ENCODE results near the gene OBP2A. TPM values are rescaled to one million over a fixed set of nuclear protein-coding genes. Genes with fewer than 3 reads are reported as not detected.
"Not testable (repeated sequence)": the region's sequence is repeated elsewhere in the genome, so short reads cannot be mapped to it uniquely, and the experiment has no call there.

The OBP2A gene
- total RNA-seq, 5 donors from 2014 or later (not counting 1 experiment from before 2014, with no cell fraction given) = not detected

DNA sequence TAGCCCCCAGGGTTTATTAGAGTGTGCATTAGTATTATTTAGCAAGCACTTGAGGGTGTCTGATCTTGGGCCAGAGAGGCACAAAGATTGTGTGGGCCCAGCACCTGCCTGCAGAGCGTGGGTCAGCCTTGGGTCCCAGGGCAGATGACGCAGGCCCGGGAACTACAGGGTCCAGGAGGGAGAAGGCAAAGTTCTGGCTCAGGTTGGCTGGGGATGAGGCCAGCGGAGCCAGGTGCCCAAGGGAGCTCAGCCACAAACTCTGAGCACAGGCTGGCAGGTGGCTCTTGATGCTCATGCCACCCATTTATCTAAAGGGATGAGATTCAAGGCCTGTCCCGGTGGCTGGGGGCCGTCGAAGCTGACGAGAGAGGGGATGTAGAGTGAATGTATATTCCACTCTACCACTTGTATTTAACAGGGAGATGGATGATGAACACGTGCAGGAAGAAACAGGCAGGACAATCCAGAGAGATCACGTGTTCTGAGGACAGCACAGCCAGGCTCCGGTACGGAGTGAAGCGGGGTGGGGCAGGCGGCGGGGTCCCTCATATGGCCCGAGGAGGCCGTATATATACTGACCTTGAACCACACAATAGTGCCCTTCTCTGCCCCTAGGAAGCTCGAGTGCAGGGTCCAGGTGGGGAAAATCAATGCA is 818 bp upstream of the OBP2A start:
- peaks cover 9 to 20% of the 10 kb centered on the region in 2 donors for H3K27me3 Mint-ChIP-seq
- Histone ChIP-seq H3K9me3 (no peaks in the 10 kb centered on the region), H3K4me1 (ENCODE audit: control insufficient read depth in 1 of 2, extremely low read depth in 1 of 2, insufficient read depth in 2 of 2, low read length in 2 of 2) (no peaks in the 10 kb centered on the region), H3K4me3 (ENCODE audit: control insufficient read depth in 1 of 2, extremely low read depth in 1 of 2, low read length in 1 of 2) (no peak overlapping the region), H3K27me3 (replicated peaks in 1 of 2; ENCODE audit: control insufficient read depth in 2 of 2, extremely low read depth in 1 of 2, insufficient read depth in 2 of 2, low read length in 1 of 2) (peaks cover 0 to 19% of the 10 kb centered on the region in 2 experiments), H3K36me3 (ENCODE audit: control insufficient read depth in 2 of 2, extremely low read depth in 1 of 2, insufficient read depth in 1 of 2, low read length in 1 of 2) (no peaks in the 10 kb centered on the region), H3K27ac (ENCODE audit: low read length) (no peak overlapping the region)
- ChIA-PET POLR2A (no interaction called here), CTCF (no interaction called here)
- H3K4me1 Mint-ChIP-seq = no peaks in the 10 kb centered on the region
- no peak for ATAC-seq (replicated peaks in 1 of 4)
- 86% methylated on average over 3 of the region's 18 CpGs for WGBS (ENCODE audit: insufficient coverage)
- no peak for DNase-seq
- H3K27ac Mint-ChIP-seq = no peak overlapping the region
- H3K36me3 Mint-ChIP-seq = no peaks in the 10 kb centered on the region
- no peak overlapping the region for H3K4me3 Mint-ChIP-seq
- no peaks in the 10 kb centered on the region for H3K9me3 Mint-ChIP-seq

DNA sequence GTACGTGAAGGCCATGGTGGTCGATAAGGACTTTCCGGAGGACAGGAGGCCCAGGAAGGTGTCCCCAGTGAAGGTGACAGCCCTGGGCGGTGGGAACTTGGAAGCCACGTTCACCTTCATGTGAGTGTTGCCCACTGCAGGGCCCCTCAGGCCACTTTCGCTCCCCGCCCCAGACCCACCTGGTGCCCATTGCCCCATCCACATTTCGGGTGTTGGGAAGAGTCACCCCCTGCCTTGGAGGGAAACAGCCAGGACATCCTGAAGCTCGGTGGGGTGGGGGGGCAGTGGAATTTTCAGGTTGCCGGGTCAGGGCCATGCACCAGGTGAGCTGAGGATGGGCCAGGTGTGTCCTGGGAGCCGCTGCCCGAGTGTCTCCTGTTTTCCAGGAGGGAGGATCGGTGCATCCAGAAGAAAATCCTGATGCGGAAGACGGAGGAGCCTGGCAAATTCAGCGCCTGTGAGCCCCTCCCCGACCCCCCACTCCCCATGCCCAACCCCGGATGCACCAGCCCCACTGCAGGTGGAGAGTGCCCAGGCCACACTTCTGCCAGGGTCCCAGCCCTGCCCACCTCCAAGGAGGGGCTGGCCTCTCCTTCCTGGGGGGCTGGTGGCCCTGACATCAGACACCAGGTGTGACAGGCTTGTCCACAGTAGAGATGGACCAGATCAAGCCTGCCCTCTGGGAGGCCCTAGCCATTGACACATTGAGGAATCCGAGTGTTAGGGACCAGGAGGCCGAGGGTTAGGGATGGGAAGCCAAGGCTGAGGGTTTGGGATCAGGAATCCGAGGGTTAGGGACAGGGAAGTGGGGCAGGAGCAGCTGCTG is 1.1 kb downstream of the OBP2A start:
- DNase-seq; ATAC-seq (replicated peaks in 1 of 4); H3K4me1 ChIP-seq (ENCODE audit: control insufficient read depth in 1 of 2, extremely low read depth in 1 of 2, insufficient read depth in 2 of 2, low read length in 2 of 2); H3K4me3 Mint-ChIP-seq; POLR2A ChIA-PET; H3K36me3 Mint-ChIP-seq; H3K4me1 Mint-ChIP-seq; H3K27ac ChIP-seq (ENCODE audit: low read length); H3K4me3 ChIP-seq (ENCODE audit: control insufficient read depth in 1 of 2, extremely low read depth in 1 of 2, low read length in 1 of 2); H3K36me3 ChIP-seq (ENCODE audit: control insufficient read depth in 2 of 2, extremely low read depth in 1 of 2, insufficient read depth in 1 of 2, low read length in 1 of 2); H3K9me3 Mint-ChIP-seq; H3K27ac Mint-ChIP-seq; H3K9me3 ChIP-seq; CTCF ChIA-PET: not testable (repeated sequence)
- H3K27me3 Mint-ChIP-seq = peaks cover 6 to 22% of the 10 kb centered on the region in 2 donors
- peaks cover 0 to 33% of the 10 kb centered on the region in 2 experiments for H3K27me3 ChIP-seq (replicated peaks in 1 of 2; ENCODE audit: control insufficient read depth in 2 of 2, extremely low read depth in 1 of 2, insufficient read depth in 2 of 2, low read length in 1 of 2)
- WGBS (ENCODE audit: insufficient coverage) = 70% methylated on average over 11 of the region's 21 CpGs

DNA sequence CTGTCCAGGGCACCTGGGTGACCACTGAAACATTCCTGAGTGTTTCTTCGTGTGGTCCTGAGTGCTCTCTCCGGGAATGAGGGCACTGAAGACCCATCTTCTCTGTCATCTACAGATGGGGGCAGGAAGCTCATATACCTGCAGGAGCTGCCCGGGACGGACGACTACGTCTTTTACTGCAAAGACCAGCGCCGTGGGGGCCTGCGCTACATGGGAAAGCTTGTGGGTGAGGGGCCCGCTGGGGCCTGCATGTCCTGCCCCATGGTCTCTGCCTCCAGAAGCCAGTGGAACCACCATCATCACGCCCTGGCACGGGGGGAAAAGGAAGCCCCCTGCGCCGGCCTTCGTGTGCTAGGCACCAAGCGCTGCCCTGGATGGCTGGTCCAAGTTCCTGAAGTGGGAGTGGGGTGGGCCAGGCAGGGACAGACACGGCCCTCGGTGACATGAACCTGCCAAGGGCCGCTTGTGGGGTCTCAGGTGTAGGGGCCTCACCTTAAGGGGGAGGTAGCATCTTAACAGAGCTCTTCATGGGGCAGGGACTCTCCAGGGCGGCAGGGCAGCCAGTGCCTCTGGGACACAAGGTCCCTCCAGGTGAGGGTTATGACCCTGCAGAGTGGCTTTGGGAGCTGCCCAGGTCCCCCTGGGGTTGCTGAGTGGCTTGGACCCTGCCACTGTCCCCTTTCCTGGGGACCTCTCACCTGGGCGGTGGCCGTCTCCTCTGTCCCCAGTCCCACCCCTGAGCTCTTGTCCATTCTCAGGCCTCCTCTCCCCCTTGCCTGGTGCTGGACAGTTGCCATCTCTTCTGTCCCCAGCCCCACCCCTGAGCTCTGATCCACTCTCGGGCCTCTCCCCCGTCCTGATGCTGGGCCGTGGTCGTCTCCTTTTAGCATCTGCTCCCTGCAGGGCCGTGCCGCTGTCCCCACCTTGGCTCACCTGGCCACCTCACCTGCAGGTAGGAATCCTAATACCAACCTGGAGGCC is 2.1 kb downstream of the OBP2A start:
- Histone ChIP-seq H3K27me3 (replicated peaks in 1 of 2; ENCODE audit: control insufficient read depth in 2 of 2, extremely low read depth in 1 of 2, insufficient read depth in 2 of 2, low read length in 1 of 2) (peaks cover 0 to 33% of the 10 kb centered on the region in 2 experiments), H3K27ac (ENCODE audit: low read length) (no peak overlapping the region), H3K36me3 (ENCODE audit: control insufficient read depth in 2 of 2, extremely low read depth in 1 of 2, insufficient read depth in 1 of 2, low read length in 1 of 2) (no peaks in the 10 kb centered on the region), H3K4me3 (ENCODE audit: control insufficient read depth in 1 of 2, extremely low read depth in 1 of 2, low read length in 1 of 2) (no peak overlapping the region), H3K4me1 (ENCODE audit: control insufficient read depth in 1 of 2, extremely low read depth in 1 of 2, insufficient read depth in 2 of 2, low read length in 2 of 2) (no peaks in the 10 kb centered on the region), H3K9me3 (no peaks in the 10 kb centered on the region)
- Mint-ChIP-seq H3K27me3 (peaks cover 3 to 19% of the 10 kb centered on the region in 2 donors), H3K9me3 (no peaks in the 10 kb centered on the region), H3K36me3 (no peaks in the 10 kb centered on the region), H3K27ac (no peak overlapping the region), H3K4me3 (no peak overlapping the region), H3K4me1 (no peaks in the 10 kb centered on the region)
- POLR2A ChIA-PET = no interaction called here
- ATAC-seq (replicated peaks in 1 of 4) (no peak), DNase-seq (no peak)
- CTCF ChIA-PET = no interaction called here
- 81% methylated on average over 23 of the region's 28 CpGs for WGBS (ENCODE audit: insufficient coverage)

DNA sequence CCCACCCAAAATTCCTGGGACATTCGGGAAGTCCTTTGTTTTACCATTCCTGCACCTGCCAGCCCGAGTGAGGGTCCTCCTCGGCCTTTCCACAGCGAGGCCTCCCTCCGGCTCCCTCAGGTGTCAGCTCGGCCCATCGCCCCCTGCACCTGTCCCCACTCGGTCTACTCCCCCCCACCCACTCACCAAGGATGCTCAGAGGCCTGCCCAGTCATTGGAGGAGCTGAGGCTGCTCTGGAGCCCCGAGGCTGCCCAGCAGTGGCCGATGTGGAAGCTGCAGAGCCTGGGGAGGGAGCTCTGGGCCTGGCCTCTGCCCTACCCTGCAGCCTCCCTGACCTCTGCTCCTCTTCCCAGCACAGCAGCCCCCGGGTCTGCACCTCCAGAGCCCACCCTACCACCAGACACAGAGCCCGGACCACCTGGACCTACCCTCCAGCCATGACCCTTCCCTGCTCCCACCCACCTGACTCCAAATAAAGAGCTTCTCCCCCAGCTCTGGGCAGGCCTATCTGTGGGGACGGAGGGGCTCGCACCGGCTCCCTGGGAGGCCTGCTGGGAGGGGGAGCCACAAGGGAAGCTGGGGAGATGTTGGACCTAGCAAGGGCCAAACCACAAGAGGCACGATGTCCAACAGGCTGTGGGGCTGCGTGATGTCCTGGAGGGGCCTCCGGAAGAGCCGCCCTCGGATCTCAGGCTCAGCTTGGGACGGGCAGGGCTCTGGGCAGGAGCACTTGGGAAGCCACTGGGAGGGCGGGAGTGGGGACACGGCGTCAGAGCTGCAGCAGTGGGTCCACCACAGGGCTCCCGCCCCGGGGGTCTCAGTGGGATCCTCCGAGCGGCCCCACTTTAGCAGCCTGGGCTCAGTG is 3.8 kb downstream of the OBP2A start:
- H3K27ac ChIP-seq (ENCODE audit: low read length); H3K4me1 Mint-ChIP-seq; POLR2A ChIA-PET; H3K4me1 ChIP-seq (ENCODE audit: control insufficient read depth in 1 of 2, extremely low read depth in 1 of 2, insufficient read depth in 2 of 2, low read length in 2 of 2); H3K4me3 Mint-ChIP-seq; H3K9me3 ChIP-seq; H3K36me3 ChIP-seq (ENCODE audit: control insufficient read depth in 2 of 2, extremely low read depth in 1 of 2, insufficient read depth in 1 of 2, low read length in 1 of 2); H3K27ac Mint-ChIP-seq; H3K27me3 Mint-ChIP-seq; DNase-seq; CTCF ChIA-PET; H3K4me3 ChIP-seq (ENCODE audit: control insufficient read depth in 1 of 2, extremely low read depth in 1 of 2, low read length in 1 of 2); H3K9me3 Mint-ChIP-seq; H3K36me3 Mint-ChIP-seq: not testable (repeated sequence)
- WGBS (ENCODE audit: insufficient coverage) = 74% methylated on average over 19 of the region's 28 CpGs
- peak in 1 of 4 experiments; percentile 11 for ATAC-seq (replicated peaks in 1 of 4)
- H3K27me3 ChIP-seq (replicated peaks in 1 of 2; ENCODE audit: control insufficient read depth in 2 of 2, extremely low read depth in 1 of 2, insufficient read depth in 2 of 2, low read length in 1 of 2) = peaks cover 0 to 29% of the 10 kb centered on the region in 2 experiments

DNA sequence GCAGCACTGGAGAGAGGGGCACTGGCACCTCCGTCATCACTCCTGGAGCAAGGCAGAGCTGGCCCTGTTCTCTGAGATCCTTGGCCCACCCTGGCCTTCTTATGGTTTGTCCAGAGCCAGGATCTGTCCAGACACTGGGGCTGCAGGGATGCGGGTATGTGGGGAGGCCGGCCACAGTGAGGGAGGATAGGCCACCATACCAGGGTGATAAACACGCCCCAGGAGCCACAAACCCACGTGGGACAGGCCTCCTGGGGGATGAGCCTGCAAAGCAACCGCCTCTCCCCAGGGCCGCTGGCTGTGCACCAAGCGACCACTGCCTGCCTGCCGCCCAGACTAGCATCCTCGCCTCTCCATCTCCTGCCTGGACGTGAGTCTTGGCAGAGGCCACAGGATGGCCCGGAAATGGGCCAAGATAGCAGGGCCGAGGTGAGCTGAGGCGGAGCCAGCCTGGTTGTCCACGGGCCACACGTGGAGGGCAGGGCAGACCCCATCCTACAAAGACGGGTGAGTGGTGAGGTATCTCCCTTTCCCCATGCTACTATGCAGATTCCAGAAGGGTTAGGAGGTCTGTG is 4.5 kb downstream of the OBP2A start:
- no peaks in the 10 kb centered on the region for H3K4me1 ChIP-seq (ENCODE audit: control insufficient read depth in 1 of 2, extremely low read depth in 1 of 2, insufficient read depth in 2 of 2, low read length in 2 of 2)
- H3K4me3 ChIP-seq (ENCODE audit: control insufficient read depth in 1 of 2, extremely low read depth in 1 of 2, low read length in 1 of 2) = no peak overlapping the region
- Mint-ChIP-seq H3K27ac (no peak overlapping the region), H3K4me1 (no peaks in the 10 kb centered on the region), H3K9me3 (no peaks in the 10 kb centered on the region), H3K27me3 (peaks cover 3 to 4% of the 10 kb centered on the region in 2 donors), H3K36me3 (no peaks in the 10 kb centered on the region), H3K4me3 (no peak overlapping the region)
- POLR2A ChIA-PET = no interaction called here
- 69% methylated on average over 7 of the region's 17 CpGs for WGBS (ENCODE audit: insufficient coverage)
- H3K36me3 ChIP-seq (ENCODE audit: control insufficient read depth in 2 of 2, extremely low read depth in 1 of 2, insufficient read depth in 1 of 2, low read length in 1 of 2) = no peaks in the 10 kb centered on the region
- no peaks in the 10 kb centered on the region for H3K9me3 ChIP-seq
- H3K27me3 ChIP-seq (replicated peaks in 1 of 2; ENCODE audit: control insufficient read depth in 2 of 2, extremely low read depth in 1 of 2, insufficient read depth in 2 of 2, low read length in 1 of 2) = peaks cover 0 to 32% of the 10 kb centered on the region in 2 experiments
- H3K27ac ChIP-seq (ENCODE audit: low read length) = no peak overlapping the region
- CTCF ChIA-PET = no interaction called here
- ATAC-seq (replicated peaks in 1 of 4) (no peak), DNase-seq (no peak)
